ENCODE measurements around the gene SPINK14.

Gene SPINK14

DNA sequence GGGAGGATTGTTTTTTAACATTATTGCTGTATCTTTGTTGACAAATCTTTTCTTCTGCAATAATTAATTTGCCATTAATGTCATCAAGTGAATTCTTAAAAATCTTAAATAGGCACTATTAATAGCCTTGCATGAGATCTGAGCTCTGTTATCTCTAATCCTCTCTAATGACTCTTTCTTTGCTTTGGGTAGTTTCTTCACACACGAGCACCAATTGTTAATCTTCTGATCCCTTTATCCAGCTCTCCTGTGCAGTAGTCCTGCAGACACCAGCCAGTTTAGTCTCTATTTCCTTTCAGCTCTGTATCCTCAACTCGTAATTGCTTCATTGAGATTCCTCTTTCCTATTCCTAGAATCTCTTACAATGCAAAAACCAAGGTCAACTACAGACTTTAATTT lies 8.1 kb downstream of the SPINK14 start:
- TF ChIP-seq, protein P1, sequence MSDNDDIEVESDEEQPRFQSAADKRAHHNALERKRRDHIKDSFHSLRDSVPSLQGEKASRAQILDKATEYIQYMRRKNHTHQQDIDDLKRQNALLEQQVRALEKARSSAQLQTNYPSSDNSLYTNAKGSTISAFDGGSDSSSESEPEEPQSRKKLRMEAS (IDR thresholded peaks at IDR 0.05; ENCODE audit: low read depth, low read length): no peak
- TF ChIP-seq POLR2A (IDR thresholded peaks at IDR 0.05; ENCODE audit: extremely low read depth, insufficient read length) (no peak), MYC (IDR thresholded peaks at IDR 0.05; ENCODE audit: low read depth, low read length) (no peak)
- TF ChIP-seq, protein P2, sequence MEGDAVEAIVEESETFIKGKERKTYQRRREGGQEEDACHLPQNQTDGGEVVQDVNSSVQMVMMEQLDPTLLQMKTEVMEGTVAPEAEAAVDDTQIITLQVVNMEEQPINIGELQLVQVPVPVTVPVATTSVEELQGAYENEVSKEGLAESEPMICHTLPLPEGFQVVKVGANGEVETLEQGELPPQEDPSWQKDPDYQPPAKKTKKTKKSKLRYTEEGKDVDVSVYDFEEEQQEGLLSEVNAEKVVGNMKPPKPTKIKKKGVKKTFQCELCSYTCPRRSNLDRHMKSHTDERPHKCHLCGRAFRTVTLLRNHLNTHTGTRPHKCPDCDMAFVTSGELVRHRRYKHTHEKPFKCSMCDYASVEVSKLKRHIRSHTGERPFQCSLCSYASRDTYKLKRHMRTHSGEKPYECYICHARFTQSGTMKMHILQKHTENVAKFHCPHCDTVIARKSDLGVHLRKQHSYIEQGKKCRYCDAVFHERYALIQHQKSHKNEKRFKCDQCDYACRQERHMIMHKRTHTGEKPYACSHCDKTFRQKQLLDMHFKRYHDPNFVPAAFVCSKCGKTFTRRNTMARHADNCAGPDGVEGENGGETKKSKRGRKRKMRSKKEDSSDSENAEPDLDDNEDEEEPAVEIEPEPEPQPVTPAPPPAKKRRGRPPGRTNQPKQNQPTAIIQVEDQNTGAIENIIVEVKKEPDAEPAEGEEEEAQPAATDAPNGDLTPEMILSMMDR (IDR thresholded peaks at IDR 0.05; ENCODE audit: low read depth, low read length): no peak
- H3K4me3 ChIP-seq (ENCODE audit: low read depth, low read length): no peak overlapping the region
- DNase-seq (ENCODE audit: low read depth): no peak

DNA sequence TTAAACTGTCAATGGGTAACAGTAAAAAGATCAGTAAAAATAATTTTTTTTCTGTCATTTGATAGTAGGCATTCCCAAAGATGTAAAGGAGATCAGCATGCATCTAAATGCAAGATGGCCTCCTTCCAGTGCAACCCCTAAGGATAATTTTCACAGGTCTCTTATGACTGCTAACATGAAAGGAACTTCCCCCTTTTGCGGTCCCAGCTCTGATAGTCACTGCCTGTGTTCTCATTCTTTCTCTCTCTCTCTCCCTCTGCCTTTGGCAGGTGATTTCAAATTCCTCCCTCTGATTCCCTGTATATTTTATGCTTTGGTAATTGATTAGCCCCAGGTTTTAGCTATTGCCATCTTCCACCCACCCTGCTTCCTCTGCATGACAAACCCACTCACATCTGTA lies 8.9 kb downstream of the SPINK14 start:
- H3K4me3 ChIP-seq (ENCODE audit: low read depth, low read length): no peak overlapping the region
- TF ChIP-seq, protein P1 (IDR thresholded peaks at IDR 0.05; ENCODE audit: low read depth, low read length): no peak
- TF ChIP-seq, protein P2 (IDR thresholded peaks at IDR 0.05; ENCODE audit: low read depth, low read length): no peak
- TF ChIP-seq MYC (IDR thresholded peaks at IDR 0.05; ENCODE audit: low read depth, low read length) (no peak), POLR2A (IDR thresholded peaks at IDR 0.05; ENCODE audit: extremely low read depth, insufficient read length) (no peak)
- DNase-seq (ENCODE audit: low read depth): peak; percentile 6

DNA sequence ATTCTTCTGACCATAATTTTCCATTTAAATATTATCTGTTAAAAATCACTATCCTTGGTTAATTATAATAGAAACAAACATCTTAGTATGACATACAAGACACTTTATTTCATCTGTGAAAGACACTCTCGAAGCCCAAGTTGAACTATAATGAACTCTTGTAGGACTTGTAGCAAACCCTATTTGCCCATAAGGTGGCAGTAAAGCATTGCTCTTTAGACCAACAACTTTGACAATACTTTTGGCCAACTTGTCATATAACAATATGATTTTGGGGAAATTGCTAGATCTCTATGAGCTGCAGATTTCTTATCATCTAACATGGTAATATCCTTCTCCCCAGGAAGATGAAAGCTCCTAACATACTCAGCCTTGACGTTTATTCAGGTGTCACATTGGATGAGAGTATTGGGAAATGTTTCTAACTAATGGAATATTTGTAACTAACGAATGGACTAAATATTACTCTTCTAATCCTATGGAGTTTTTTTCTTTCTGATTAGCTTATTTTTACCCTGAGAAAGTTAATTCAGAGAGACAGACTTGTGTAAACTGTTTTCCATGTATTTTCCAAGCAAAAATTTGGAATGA lies 11.0 kb downstream of the SPINK14 start:
- TF ChIP-seq MYC (IDR thresholded peaks at IDR 0.05; ENCODE audit: low read depth, low read length) (no peak), POLR2A (IDR thresholded peaks at IDR 0.05; ENCODE audit: extremely low read depth, insufficient read length) (no peak)
- TF ChIP-seq, protein P2 (IDR thresholded peaks at IDR 0.05; ENCODE audit: low read depth, low read length): peak; percentile 52
- TF ChIP-seq, protein P1 (IDR thresholded peaks at IDR 0.05; ENCODE audit: low read depth, low read length): no peak
- no peak overlapping the region for H3K4me3 ChIP-seq (ENCODE audit: low read depth, low read length)
- peak; percentile 71 for DNase-seq (ENCODE audit: low read depth)

DNA sequence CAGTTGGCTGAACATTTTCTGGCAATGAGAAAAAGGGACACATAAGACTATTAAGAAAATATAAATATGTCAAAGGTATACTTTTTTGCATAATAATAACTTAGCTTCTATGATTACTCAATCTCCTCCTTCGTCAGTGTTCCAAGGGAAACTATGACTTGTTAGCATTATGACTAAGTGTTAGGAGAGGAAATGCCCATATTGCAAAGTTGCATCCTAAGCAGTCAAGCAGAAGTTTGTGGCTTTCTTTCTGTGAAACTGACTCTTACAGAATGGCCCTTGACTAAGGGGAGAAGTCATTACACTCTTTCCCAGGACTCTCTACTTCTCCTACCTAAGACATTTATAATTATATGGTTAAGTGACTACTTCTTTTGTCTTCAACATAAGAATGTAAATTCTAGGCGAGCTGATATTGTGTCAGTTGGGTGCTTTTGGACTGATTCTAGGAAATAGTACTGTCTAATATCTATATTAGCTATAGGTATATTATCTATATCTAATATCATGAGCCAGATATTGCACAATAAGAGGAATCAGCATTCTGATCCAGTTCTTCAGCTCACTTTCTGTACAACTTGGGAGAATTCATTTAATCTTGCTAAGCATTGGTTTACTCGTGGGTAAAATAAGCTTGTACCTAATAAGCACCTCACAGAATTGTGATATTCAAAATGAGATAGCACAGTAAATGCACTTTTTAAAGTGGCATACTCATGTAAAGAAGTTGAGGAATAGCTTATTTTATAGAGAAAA lies 18.1 kb downstream of the SPINK14 start:
- DNase-seq (ENCODE audit: low read depth): peak; percentile 79
- TF ChIP-seq MYC (IDR thresholded peaks at IDR 0.05; ENCODE audit: low read depth, low read length) (no peak), POLR2A (IDR thresholded peaks at IDR 0.05; ENCODE audit: extremely low read depth, insufficient read length) (no peak)
- TF ChIP-seq, protein P1 (IDR thresholded peaks at IDR 0.05; ENCODE audit: low read depth, low read length): no peak
- TF ChIP-seq, protein P2 (IDR thresholded peaks at IDR 0.05; ENCODE audit: low read depth, low read length): no peak
- no peak overlapping the region for H3K4me3 ChIP-seq (ENCODE audit: low read depth, low read length)

DNA sequence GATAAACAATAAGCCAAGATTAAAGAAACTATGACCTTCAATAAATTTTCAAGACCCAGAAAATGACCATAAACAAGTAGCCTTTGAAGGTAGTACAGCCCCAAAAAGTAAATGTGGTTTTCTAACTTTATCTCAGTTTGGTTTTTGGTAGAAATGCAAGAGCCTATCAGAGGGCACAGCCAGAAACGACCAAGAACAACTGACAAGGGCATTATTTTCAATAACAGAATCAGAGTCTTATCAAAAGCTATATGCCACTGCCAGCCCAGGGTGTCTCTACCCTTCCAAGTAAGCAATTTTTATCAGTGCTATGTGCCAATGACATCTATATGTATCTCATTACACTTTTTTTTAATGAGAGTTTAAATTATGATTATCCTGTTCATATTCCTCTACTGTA lies 22.7 kb downstream of the SPINK14 start:
- no peak for DNase-seq (ENCODE audit: low read depth)
- TF ChIP-seq, protein P2 (IDR thresholded peaks at IDR 0.05; ENCODE audit: low read depth, low read length): no peak
- TF ChIP-seq, protein P1 (IDR thresholded peaks at IDR 0.05; ENCODE audit: low read depth, low read length): no peak
- TF ChIP-seq MYC (IDR thresholded peaks at IDR 0.05; ENCODE audit: low read depth, low read length) (no peak), POLR2A (IDR thresholded peaks at IDR 0.05; ENCODE audit: extremely low read depth, insufficient read length) (no peak)
- H3K4me3 ChIP-seq (ENCODE audit: low read depth, low read length): no peak overlapping the region
